Esophagus mucosa (tissue), 1 donor: Measurements from ENCODE around the gene COL13A1. TPM values are rescaled to one million over a fixed set of nuclear protein-coding genes. Genes with fewer than 3 reads are reported as not detected.

Experiments used
- ATAC-seq: fragments of 200-7000 bp; cut with Tn5 transposase; one replicate; pipeline ENCODE4 v1.9.1; 2020
- total RNA-seq: library from RNA; stranded (reverse); gene quantifications from one replicate; pipeline ENCODE4 v1.2.4, GENCODE V29; 2023
- donor health status: DM: yes; HTN: yes; CAD: no.

The COL13A1 gene
- total RNA-seq, 1 donor from 2014 or later = 0.92 TPM

- ATAC-seq = no peak
These were observed 19.1 kb downstream of the COL13A1 start for GRCh38 chr10:69820817-69821216.

GRCh38 chr10:69825604-69826003 lies 23.9 kb downstream of the COL13A1 start:
- no peak for ATAC-seq

- peak; percentile 74 for ATAC-seq
These were observed 24.4 kb downstream of the COL13A1 start for GRCh38 chr10:69826094-69826493.

- ATAC-seq = no peak
These were observed 25.3 kb downstream of the COL13A1 start for GRCh38 chr10:69826789-69827554.

GRCh38 chr10:69828144-69828870 lies 26.6 kb downstream of the COL13A1 start:
- no peak for ATAC-seq

- no peak for ATAC-seq
These were observed 28.1 kb downstream of the COL13A1 start for GRCh38 chr10:69829775-69830174.

GRCh38 chr10:69831231-69831855 lies 29.6 kb downstream of the COL13A1 start:
- no peak for ATAC-seq

GRCh38 chr10:69835233-69835632 lies 33.5 kb downstream of the COL13A1 start:
- ATAC-seq = no peak

GRCh38 chr10:69835875-69836730 lies 34.4 kb downstream of the COL13A1 start:
- ATAC-seq = no peak

- ATAC-seq = no peak
These were observed 35.0 kb downstream of the COL13A1 start for GRCh38 chr10:69836731-69837030.

- no peak for ATAC-seq
These were observed 35.6 kb downstream of the COL13A1 start for GRCh38 chr10:69837261-69837660.

- no peak for ATAC-seq
These were observed 36.7 kb downstream of the COL13A1 start for GRCh38 chr10:69838418-69838817.

GRCh38 chr10:69838853-69839252 lies 37.1 kb downstream of the COL13A1 start:
- no peak for ATAC-seq

GRCh38 chr10:69839696-69840345 lies 38.1 kb downstream of the COL13A1 start:
- ATAC-seq = no peak

GRCh38 chr10:69840773-69841172 lies 39.1 kb downstream of the COL13A1 start:
- ATAC-seq = no peak

GRCh38 chr10:69842020-69842419 lies 40.3 kb downstream of the COL13A1 start:
- no peak for ATAC-seq

- no peak for ATAC-seq
These were observed 41.2 kb downstream of the COL13A1 start for GRCh38 chr10:69842882-69843281.

GRCh38 chr10:69843923-69844322 lies 42.2 kb downstream of the COL13A1 start:
- ATAC-seq = no peak

GRCh38 chr10:69844698-69845097 lies 43.0 kb downstream of the COL13A1 start:
- no peak for ATAC-seq

GRCh38 chr10:69845574-69846292 lies 44.0 kb downstream of the COL13A1 start:
- ATAC-seq = peak; percentile 29

GRCh38 chr10:69846293-69846921 lies 44.7 kb downstream of the COL13A1 start:
- no peak for ATAC-seq
